Ramos (cell line): ENCODE data around the gene AKAP6.
"Not testable (repeated sequence)": the region's sequence is repeated elsewhere in the genome, so short reads cannot be mapped to it uniquely, and the experiment has no call there.

Experiments
- in situ Hi-C: fragments of 300-500 bp; cut with MboI; formaldehyde crosslinking; loops from one replicate; pipeline ENCODE4 v1.14.3; 2022; ENCODE audit warnings: low sequenced_read_pairs; ENCODE audit not compliant: unreplicated experiment

Gene AKAP6

GRCh38 chr14:32366256-32366879, 37.3 kb downstream of the AKAP6 start:
- in situ Hi-C loops: no loop called here

GRCh38 chr14:32366986-32367385, 37.9 kb downstream of the AKAP6 start:
- in situ Hi-C loops: no loop called here

GRCh38 chr14:32367516-32367915, 38.4 kb downstream of the AKAP6 start:
- in situ Hi-C loops: no loop called here

GRCh38 chr14:32368107-32368506, 39.0 kb downstream of the AKAP6 start:
- in situ Hi-C loops: no loop called here

- in situ Hi-C loops: no loop called here
Measured at GRCh38 chr14:32370714-32371113, 41.6 kb downstream of the AKAP6 start.

- in situ Hi-C loops: no loop called here
Measured at GRCh38 chr14:32372154-32372553, 43.1 kb downstream of the AKAP6 start.

- in situ Hi-C loops: not testable (repeated sequence)
Measured at GRCh38 chr14:32373174-32373573, 44.1 kb downstream of the AKAP6 start.

GRCh38 chr14:32374155-32374554, 45.1 kb downstream of the AKAP6 start:
- in situ Hi-C loops: no loop called here

GRCh38 chr14:32375663-32376062, 46.6 kb downstream of the AKAP6 start:
- in situ Hi-C loops: no loop called here

- in situ Hi-C loops: no loop called here
Measured at GRCh38 chr14:32377046-32377646, 48.0 kb downstream of the AKAP6 start.

GRCh38 chr14:32378284-32378683, 49.2 kb downstream of the AKAP6 start:
- in situ Hi-C loops: no loop called here

- in situ Hi-C loops: no loop called here
Measured at GRCh38 chr14:32379447-32379846, 50.3 kb downstream of the AKAP6 start.

GRCh38 chr14:32381869-32382268, 52.8 kb downstream of the AKAP6 start:
- in situ Hi-C loops: no loop called here

- in situ Hi-C loops: no loop called here
Measured at GRCh38 chr14:32382704-32383103, 53.6 kb downstream of the AKAP6 start.

GRCh38 chr14:32383364-32384009, 54.4 kb downstream of the AKAP6 start:
- in situ Hi-C loops: no loop called here

GRCh38 chr14:32384464-32384863, 55.4 kb downstream of the AKAP6 start:
- in situ Hi-C loops: no loop called here

- in situ Hi-C loops: not testable (repeated sequence)
Measured at GRCh38 chr14:32387295-32387694, 58.2 kb downstream of the AKAP6 start.

GRCh38 chr14:32393119-32393518, 64.0 kb downstream of the AKAP6 start:
- in situ Hi-C loops: no loop called here

- in situ Hi-C loops: no loop called here
Measured at GRCh38 chr14:32394038-32394437, 64.9 kb downstream of the AKAP6 start.

- in situ Hi-C loops: no loop called here
Measured at GRCh38 chr14:32396885-32397284, 67.8 kb downstream of the AKAP6 start.

- in situ Hi-C loops: no loop called here
Measured at GRCh38 chr14:32397861-32398640, 69.0 kb downstream of the AKAP6 start.
